GM11168 (cell line): ENCODE measurements around the gene COMMD1.
"Not testable (repeated sequence)": the region's sequence is repeated elsewhere in the genome, so short reads cannot be mapped to it uniquely, and the experiment has no call there.

Experiments used
- in situ Hi-C: fragments of 300-500 bp; cut with MboI; formaldehyde crosslinking; loops from one replicate; pipeline ENCODE4 v1.12.0; 2022; ENCODE audit warnings: low sequenced_read_pairs; ENCODE audit not compliant: unreplicated experiment

The COMMD1 gene

DNA sequence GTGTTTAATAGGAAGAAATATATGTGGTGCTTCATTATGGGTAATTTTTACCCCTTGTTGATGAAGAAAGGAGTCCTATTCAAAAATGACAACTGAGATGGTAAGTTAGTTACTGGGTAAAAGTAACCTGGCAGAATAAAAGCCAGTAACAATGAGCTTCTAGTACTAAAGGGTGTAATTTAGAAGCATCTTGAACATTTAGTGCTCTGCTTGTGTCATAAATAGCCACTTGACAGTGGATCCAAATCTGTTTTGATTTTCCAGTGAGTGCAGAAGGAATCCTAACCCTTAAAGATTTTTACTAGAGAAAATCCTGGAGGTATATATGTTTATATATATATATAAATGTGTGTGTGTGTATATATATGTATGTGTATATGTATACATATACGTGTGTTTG, 15.1 kb downstream of the COMMD1 start:
- in situ Hi-C loops: loop anchor here (25.0 kb wide), 1 partner anchor 842 kb away; no protein-coding TSS in a partner anchor

- in situ Hi-C loops: loop anchor here (25.0 kb wide), 1 partner anchor 840 kb away; no protein-coding TSS in a partner anchor
Observed at GRCh38 chr2:61922714-61923113, 17.2 kb downstream of the COMMD1 start.

GRCh38 chr2:61924895-61925663, 19.6 kb downstream of the COMMD1 start:
- in situ Hi-C loops: loop anchor here (25.0 kb wide), 1 partner anchor 837 kb away; no protein-coding TSS in a partner anchor

DNA sequence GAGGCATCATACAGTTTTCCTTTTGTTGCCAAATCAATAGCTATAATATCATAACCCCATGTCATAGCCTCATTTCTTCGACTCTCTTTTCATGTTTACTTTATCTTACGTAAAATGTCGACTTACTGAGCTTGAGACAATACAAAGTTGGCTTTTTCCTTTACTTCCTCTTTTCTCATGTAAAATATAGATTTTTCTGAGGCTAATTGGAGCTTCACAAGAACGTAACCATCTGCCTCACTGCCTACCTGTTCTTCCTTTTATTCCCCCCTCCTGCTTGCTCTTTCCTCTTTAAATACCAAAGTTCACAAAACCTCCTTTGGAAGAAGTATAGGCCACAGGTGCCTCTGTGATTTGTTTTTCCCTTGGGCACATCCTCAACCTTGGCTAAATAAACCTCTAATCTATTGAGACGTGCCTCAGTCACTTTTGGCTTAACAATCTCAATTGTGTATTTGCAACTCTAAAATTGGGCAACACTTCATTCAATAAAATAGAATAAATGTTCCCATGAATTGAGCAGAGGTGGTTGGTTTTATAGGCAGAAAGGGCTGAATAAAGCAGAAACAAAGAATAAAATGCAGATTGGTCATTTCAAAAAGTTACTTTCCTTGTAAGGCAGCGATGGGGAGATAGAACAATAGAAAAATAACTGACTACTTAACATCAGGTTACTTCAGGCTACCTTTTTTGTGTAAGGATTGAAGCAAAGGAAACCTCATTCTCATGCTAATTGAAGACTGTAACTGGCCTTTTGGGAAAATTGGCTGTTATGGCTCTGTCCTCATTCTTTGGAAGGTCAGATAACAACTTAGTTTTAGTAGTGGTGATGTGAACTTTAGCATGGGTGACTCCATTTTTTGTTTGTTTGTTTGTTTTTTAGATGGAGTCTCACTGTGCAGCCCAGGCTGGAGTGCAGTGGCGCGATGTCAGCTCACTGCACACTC, 21.3 kb downstream of the COMMD1 start:
- in situ Hi-C loops: no loop called here

DNA sequence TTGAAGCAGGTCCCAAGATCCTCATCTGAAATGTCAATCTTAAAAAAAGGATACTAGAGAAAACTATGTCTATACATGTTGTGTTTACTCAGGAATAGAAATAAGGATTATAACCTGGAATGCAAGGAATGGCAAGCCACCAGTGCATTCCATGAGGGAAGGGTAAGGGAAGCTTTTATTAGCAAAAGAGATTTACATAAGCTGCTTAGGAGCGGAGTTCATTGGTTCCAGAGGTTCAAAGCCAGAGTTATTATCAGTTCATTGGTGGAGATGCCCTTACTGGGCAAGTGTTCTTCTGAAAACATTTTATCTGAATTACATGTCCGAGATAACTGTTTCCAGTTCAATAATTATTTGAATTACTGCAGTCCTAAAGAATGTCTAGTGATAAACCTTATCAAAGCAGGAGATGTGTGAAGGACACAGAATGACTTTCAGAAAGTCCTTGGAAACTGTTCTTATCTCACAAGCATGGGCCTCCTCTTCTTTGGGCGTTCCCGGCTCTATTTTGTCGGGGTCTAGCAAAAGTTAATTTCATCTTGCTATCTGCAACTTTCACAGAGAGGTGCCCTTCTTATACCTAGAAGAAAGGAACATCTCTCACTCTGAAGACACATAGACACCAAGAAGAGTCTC, 23.5 kb downstream of the COMMD1 start:
- in situ Hi-C loops: no loop called here

DNA sequence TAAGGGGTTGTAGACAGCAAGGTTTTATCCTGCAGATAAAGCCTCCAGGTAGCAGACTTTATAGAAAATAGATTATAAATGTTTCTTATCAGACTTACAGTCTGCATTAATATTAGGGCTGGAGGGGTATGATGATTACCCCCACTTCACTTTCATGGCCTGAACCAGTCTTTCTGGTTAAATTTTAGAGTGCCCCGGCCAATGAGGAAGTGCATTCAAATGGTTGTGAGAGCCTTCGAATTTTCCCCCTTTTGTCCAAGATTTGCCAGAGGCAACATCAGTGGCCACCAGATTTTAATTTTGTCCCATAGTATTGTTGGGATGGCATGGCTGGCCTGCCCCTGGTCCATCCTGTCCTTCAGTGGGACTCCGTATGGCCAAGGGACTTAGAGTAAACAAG, 31.6 kb downstream of the COMMD1 start:
- in situ Hi-C loops: no loop called here

DNA sequence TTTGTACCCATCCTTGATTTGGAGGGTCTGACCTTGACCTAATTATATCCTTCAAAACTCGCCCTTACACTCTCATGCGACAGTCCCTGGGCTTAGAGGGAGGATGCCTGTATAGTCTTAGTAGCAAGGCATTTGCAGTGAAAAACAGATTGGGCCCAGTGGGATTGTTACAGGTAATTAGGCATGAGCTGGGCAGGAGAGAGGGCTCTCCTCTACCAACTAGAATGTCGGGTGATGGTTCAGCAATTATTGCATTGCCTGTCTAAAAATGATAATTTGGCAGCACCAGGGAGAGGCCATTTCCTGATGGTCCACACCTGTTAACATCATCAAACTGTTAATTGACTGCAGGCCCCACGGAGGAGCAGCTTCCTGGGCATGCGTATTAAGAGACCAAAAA, 32.4 kb downstream of the COMMD1 start:
- in situ Hi-C loops: no loop called here

- in situ Hi-C loops: no loop called here
Observed at GRCh38 chr2:61938511-61938910, 33.0 kb downstream of the COMMD1 start.

DNA sequence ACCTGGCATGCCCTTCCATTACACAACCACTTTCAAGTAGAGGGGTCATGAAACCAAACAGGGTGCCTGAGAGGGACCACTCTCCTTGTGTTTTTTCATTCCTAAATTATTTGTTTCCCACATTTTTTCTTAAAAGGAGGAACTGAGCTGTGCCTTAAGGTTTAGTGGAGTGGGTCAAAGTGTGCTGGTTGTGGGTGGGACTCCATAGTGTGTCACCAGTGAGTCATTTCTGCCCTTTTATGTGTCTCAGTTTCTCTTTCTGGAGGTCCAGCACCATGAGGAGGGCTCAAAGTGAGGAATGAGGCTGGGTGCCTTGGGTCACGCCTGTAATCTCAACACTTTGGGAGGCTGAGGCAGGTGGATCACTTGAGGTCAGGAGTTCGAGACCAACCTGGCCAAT, 37.8 kb downstream of the COMMD1 start:
- in situ Hi-C loops: no loop called here

- in situ Hi-C loops: no loop called here
Observed at GRCh38 chr2:61946666-61947065, 41.2 kb downstream of the COMMD1 start.

- in situ Hi-C loops: no loop called here
Observed at GRCh38 chr2:61948661-61949457, 43.4 kb downstream of the COMMD1 start.

GRCh38 chr2:61949458-61949713, 43.9 kb downstream of the COMMD1 start:
- in situ Hi-C loops: no loop called here

DNA sequence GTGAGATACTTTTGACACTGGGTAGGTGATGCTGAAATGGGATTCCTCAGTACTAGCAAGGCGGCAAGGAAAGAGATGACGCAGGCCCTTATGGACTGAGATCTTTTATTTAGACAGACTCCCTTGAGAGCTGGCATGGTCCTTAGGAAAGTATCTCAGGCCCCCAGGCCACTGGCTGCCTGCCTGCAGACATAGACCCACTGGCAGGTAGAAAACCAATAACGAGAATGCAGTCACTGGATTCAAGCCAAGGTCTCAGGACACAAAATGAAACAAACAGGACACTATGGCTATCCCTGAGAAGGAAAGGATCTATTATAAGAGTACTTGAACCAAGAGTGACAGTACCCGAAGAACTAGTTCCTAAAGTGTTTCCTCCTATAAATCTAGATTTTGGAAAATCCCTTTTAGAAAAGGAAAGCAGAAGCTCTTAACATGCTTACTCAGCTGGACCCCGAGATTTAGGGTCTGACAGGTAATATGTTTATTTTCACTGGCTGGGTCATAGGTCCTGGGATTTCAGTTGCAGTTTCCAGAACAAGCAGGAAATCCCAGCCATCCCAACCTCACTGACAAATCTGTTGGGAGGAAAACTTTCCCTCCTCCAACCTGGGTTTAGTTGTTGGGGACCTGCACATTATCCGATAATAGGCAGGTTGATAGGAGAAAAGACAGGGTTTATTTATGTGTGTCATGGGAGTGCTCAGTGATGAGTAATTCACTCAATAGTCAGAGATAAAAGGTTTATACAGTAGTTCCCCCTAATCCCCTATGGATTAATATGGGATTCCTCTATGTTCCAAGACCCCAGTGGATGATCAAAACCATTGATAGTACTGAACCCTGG, 44.5 kb downstream of the COMMD1 start:
- in situ Hi-C loops: no loop called here

GRCh38 chr2:61950571-61951315, 45.3 kb downstream of the COMMD1 start:
- in situ Hi-C loops: no loop called here

- in situ Hi-C loops: no loop called here
Observed at GRCh38 chr2:61951881-61952280, 46.4 kb downstream of the COMMD1 start.

- in situ Hi-C loops: no loop called here
Observed at GRCh38 chr2:61952288-61952687, 46.8 kb downstream of the COMMD1 start.

GRCh38 chr2:61954856-61955255, 49.4 kb downstream of the COMMD1 start:
- in situ Hi-C loops: not testable (repeated sequence)
